Measurements from ENCODE around the gene ZNF384.

ZNF384 gene

DNA sequence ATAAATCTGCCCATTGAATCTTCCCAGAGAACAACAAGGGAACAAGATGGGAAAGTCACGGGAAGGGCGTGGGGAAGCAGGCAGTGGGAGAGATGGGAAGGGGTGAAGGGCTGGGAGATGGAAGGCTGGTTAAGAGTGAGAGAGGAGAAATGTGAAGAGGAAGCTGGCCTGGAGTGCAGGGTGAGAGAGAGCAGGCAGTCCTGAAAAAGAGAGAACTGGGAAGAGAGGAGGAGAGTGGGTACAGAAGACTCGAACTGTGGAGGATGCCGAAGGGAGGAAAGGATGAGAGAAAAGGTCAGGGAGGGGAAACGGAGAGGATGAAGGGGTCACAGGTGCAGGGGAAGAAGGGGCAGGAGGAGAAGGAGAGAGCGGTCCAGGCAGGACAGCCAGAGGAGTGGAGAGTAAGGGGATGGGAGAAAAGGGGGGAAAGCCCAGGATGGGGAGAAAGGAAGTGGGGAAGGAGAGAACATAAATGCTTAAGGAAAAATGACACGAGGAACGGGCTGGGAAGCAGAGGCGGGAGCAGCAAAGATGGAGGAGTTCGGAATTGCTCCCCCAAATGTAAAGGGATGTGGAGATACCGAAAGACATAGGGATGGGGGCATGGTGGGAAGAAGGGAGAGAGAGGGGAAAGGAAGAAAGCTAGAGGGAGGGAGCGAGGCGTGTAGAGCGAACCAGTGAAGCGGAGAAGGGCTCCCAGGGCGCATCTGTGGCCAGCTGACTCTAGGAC lies 10.2 kb upstream of the ZNF384 start:
- DNase-seq (ENCODE audit: low read depth in 3 of 3) = no peak

DNA sequence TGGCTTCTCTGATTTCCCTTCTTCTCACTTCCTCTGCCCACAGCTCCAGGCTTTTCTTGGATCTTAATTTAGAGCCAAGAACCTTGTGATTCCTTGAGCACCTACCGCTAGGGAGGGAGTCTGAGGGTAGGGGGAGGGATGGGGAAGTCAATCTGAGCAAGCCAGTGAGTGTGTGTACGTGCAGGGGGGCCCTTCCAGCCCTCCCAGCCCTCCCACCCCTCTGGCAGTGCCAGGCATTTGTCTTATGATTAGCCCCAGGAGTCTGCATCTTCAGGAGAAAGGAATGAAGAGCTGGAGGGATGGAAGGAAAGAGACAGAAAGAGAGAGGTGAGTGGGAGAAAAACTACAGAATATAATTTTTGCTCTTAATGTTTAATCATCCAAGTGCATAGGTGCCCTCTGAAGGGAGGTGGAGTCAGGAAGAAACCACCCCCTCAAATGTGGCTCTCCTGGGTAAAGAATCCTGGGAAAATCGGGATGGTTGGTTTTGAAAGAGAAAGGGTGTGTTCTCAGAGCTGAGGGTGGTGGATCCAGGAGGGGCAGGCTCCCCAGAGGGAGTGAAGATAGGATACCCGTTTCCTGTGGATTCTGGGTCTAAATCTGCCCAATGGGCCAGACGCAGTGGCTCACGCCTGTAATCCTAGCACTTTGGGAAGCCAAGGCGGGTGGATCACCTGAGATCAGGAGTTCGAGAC lies 9.3 kb upstream of the ZNF384 start:
- no peak for DNase-seq (ENCODE audit: low read depth in 3 of 3)

DNA sequence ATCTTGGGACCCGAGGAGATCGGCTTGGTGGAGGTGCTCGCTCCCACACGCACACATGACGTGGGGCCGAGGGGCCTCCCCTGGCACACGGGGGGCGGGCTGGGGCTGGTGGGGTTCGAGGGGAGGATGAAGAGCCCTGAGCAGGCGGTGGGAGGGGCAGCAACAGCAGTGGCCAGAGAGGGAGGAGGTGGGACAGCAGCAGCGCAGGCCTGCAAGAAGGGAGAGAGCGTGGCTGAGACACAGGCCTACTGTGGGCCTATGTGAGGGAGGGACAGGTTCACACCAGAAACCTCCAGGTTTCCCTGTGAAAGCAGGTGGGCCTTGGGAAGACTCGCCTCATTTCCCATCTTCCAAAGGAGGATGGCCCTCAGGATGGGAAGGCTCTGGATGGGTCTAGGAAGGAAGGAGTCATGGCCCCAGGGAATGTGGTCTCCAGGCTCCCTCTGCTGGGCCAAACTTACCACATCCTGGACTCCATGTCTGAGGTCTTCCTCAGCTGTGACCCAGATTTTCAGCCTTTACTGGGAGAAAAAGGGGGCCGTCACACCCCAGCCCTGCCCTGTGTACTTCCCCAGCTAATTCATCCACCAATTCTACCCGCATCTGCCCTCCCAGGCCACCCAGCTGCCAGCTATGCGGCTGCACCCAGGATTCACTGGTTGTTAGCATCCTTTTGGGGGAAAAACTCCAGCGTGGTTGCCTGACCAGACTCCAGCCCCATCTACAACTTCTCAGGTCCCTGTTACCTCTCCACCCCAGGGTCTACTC lies 8.6 kb upstream of the ZNF384 start:
- no peak for DNase-seq (ENCODE audit: low read depth in 3 of 3)

DNA sequence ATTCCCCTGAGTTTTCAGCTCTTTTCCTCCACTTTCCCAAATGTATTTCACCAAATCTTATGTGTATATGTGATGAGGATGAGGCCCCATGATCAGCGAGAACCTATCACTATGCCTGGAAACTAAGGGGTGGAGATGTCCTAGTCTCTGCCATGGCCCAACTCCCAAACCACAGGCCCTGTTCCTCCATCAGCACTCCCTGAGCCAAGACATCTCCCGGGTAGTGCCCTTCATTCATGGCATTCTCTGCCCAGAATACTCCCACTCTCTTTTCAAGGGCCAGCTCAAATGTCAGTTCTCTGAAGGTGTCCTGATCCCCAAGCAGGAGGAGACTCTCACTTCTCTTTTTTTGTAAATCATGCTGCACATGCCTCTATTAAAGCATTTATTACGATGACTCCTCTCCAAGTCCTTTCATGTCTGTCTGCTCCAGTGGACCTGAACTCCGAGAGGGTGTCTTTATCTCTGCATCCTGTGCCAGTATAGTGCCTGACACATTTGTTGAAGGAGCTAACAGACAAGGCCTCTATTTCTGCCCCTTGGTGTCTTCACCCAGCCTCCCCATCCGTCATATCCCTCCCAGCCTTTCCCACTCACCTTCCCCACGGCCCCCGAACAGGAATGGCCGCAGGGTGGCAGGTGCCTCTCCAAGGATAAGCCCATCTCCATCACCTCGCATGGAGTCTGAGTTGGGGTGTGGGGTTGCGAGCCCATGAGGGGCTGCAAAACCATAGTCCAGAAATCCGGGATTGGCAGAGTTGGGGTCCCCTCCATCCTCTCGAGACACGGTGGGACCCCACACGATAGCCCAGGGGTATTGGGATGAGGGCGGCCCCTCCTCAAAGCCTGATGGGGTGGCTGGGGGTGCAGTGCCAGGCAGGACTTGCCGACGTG lies 7.8 kb upstream of the ZNF384 start:
- DNase-seq (ENCODE audit: low read depth in 3 of 3) = no peak

DNA sequence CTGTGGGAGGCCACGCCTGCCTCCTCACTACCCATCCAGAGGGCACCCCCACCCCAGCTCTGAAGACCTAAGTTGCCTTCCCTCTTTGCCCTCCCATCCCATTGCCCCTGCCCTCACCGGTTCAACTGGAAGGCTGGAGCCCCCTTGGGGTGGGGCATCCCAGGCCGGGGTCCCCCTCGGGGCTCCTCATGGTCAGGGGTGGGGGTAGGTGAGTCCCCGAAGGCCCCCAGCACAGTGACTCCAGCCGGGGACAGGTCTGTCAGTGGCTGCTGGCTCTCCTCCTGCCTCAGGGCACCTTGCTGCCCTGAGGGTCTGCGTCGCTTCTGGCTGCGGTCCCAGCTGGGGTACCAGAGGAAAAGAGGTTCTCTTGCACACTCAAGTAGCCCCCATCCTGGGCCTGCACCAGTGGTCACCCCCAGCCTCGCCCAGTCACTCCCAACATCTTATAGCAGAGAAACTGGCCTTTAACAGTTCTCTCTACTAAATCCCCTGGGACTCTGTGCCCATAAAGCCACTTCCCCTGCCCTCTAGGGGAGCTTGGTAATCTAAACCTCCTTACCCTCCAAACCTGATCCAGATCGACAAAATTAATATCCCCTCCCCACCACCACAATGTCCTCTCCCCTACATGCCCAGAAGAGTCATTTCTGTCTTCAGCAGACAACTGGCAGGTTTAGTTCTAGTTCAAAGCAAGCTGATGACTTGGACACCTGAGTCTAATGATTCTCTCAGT lies 6.3 kb upstream of the ZNF384 start:
- no peak for DNase-seq (ENCODE audit: low read depth in 3 of 3)

DNA sequence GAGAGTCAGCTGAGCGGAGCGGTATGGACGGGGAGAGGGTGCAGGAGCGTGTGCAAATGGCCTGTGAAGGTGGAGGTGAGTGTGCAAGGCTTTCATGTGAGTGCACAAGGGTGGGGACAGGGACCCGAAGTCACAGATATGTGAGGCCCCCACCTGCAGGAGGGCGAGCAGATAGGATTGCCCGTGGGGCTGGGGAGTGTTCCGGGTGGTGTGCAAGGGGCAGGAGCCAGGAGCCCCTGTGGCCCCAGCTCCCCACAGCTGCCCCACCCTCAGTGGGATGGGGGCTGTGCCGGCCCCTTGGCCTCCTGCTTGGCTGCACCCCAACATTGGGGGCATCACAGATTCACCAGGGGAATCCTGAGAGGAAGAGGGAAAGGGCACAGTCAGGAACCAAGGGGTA lies 5.5 kb upstream of the ZNF384 start:
- no peak for DNase-seq (ENCODE audit: low read depth in 3 of 3)

DNA sequence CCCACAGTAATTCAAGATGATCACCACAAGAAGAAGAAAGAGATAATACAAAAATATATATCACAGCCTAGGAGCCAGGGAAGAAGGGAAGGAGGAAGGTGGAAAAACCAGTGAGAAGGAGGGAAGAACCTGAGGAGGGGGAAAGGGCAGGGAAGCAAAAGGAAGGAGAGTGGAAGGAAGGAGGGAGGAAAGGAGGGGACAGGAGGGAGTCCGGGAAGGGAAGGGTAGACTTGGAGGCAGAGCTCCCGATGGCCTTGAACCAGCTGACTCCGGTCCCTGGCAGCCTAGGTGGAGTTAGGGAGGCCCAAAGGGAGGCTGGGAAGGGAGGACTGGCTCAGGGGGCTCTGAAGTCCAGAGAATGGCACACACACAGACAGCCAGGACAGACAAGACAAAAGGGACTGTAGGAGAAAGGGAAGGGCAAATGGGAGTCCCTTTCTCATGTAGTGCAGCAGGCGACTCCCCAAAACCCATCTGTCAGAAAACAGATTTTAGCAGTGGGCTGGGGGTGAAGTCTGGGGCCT lies 4.7 kb upstream of the ZNF384 start:
- DNase-seq (ENCODE audit: low read depth in 3 of 3) = no peak

DNA sequence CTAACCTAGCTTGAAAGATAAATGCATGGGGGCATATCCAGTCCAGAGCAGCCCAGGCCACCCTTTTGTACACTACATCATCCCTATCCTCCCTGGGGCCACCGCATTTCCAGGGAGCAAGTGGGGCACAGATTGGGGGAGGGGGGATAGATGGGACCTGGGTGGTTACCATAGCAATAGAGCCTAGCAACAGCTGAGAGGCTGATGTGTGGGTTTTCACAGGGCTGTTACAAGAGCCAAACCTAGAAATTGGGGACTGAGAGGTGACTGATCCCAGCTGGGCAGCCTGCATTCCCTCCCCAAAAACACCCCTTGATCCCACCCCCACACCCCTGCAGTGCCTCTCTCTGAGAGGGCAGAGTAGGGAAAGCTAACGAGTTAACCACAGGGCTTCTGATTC lies 3.7 kb upstream of the ZNF384 start:
- DNase-seq (ENCODE audit: low read depth in 3 of 3) = no peak

DNA sequence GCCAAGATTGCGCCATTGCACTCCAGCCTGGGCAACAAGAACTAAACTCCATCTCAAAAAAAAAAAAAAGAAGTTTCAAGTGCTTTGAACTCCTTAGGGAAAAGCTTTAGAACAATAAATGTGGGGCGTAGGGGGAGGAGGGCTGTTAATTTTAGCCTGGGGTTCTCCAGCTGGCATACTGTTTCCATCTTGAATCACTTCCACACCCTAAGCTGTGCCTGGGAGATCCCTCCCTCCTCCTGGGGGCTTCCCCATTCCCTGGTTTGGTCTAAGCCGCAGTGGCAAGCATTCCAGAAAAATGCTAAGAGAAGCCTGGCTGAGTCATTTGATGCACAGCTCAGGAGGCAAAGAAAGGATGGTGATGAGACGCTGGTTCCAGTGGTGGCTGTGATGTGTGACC lies 2.3 kb upstream of the ZNF384 start:
- DNase-seq (ENCODE audit: low read depth in 3 of 3) = no peak

DNA sequence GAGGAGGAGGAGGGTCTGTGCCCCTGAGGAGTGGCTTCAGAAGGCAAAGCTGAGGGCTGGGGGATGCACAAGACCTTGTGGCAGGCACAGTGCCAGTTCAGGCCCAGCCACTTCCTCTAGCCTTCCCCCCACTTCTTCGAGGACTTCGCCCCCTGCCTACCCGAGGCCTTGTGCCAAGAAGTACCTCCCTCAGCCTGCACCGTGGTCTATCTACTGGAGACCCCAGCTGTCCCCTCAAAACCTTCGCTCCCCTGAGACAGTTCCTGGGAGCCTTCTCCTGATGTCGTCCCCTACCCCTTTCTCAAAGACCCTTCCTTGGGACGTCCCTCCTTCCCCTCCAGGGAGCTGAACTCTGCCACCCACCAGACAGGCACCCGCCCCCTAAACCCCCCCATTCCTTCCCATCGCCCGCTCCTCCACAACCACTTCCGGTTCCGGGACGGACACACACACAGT lies 604 bp downstream of the ZNF384 start:
- peak in 1 of 3 donors; percentile 23 for DNase-seq (ENCODE audit: low read depth in 3 of 3)

DNA sequence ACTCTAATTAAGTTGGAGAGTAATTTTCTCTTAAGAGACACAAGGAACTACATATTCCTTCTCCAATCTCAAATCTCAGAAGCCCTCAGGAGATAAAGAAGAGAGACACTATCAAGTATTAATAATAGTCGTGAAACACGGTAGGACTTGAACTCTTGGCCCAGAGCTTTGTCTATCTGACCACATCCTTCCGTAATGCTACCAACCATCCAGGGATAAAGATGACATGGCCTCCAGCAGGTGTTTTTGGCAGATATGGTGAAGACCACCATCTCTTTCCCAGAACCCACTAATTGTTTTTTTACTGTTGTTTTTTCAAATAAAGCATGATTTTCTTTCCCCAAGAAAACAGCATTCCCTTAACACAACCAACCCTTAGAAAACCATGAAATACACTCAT lies 3.4 kb downstream of the ZNF384 start:
- no peak for DNase-seq (ENCODE audit: low read depth in 3 of 3)

DNA sequence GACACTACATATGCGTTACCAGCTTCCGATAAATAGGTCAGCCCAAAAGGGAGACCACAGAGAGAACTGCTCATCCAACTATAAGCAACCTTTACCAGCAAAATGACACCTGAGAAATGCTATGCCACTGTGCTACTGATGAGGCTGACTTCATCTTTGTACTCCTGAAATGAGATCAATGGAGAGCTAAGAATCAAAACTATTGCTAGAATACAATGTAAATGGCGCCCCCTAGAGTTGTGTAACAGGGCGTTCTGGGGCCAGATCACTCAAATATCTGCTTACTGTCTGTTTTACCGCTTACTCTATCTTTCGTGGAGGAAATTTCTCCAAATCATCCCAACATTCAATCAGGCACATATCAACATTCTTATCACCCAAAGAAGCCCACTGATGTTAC lies 4.6 kb downstream of the ZNF384 start:
- peak in 2 of 3 donors; percentile 22 to 60 for DNase-seq (ENCODE audit: low read depth in 3 of 3)

DNA sequence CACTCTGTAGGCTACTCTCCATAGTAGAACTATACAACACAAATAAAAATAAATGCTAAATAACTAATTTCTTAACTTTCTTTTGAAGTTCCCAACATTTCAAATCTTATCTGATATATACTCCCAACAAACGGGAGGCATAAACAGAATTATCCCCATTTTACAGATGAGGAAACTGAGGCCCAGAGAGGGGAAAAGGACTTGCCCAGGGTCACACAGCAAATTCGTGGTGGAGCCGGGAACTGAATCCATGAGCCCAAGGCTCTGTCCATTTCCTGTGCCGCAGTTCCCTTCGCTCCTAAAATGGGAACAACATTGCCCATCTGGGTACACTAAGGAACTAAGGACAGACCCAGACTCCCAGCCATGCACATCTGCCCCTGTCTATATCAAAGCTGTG lies 12.2 kb downstream of the ZNF384 start:
- no peak for DNase-seq (ENCODE audit: low read depth in 3 of 3)

DNA sequence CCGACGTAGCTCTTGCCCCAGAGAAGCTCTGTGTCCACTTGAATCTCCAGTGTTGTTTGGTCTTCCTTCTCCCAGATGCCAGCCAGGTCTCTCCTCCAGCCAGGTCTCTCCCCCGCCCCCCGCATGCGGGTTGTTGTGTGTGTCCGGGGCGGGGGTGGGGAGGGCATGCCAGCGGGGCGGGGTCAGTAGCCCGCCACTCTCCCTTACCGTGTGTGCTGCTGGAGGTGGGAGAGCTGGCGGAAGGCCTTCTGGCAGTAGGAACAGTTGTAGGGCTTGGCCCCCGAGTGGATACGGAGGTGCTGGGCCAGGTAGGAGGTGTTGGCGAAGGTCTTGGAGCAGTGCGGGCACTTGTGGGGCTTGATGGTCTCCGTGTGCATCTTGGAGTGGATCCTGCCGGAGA lies 17.0 kb downstream of the ZNF384 start:
- DNase-seq (ENCODE audit: low read depth in 3 of 3) = no peak

DNA sequence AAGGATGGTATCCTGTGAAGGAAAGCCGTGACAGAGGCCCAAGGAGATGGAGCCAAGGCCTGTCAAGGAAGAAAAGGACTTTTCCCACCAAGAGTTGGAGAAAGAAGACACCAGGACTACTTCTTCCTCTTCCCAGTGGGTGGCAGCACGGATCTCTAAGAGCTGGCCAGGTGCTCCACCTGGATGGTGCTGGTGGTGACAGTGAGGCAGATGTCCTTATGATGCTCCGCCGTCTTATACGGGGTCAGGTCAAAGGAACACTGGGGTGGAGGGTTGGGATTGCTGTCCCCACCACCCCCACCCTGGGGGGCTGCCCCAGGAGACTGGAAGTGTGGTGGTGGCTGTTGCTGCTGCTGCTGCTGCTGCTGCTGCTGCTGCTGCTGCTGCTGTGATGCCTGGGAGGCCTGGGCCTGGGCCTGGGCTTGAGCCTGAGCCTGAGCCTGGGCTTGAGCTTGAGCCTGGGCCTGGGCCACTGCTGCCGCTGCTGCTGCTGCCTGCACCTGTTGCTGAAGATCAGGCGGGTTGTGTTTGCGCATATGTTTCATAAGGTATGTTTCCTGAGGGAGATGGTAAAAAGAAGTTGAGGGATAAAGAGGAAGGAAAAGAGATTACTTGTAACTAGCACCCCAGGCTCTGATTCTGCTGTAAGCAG lies 21.5 kb downstream of the ZNF384 start:
- no peak for DNase-seq (ENCODE audit: low read depth in 3 of 3)

DNA sequence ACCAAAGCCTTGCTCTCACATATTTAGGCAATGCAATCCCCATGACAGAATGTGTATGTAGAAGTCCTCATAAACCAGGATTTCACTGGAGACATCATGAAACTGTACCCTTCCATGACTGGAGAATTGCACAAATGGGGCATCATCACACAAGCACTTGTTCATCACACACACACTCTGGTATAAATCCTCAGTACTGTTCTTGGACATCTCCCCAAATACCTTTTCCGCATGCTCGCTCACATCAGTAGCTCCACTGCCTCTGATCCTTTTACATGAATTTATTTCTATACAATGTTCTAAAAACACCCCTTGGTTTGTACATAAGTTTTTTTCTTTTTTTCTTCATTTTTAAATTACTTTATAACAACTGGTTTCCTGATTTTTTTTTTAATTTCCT lies 23.0 kb downstream of the ZNF384 start:
- no peak for DNase-seq (ENCODE audit: low read depth in 3 of 3)

DNA sequence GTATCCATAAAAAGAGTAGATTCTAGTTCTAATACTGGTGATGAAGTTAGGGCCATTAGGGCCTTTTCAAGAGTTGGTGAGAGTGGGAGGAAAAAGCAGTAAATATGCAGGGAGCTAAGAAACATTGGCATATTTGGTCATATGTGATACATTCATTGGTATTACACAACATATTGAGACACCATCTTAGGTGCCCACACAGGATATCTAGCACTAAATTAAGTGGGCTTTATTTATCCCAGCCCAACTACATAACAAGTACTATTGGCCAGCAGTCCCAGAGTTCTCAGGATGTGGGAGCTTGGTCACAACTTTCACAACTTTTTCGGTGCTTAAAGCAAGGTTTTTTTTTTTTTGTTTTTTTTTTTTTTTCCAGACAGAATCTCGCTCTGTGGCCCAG lies 24.3 kb downstream of the ZNF384 start:
- no peak for DNase-seq (ENCODE audit: low read depth in 3 of 3)

DNA sequence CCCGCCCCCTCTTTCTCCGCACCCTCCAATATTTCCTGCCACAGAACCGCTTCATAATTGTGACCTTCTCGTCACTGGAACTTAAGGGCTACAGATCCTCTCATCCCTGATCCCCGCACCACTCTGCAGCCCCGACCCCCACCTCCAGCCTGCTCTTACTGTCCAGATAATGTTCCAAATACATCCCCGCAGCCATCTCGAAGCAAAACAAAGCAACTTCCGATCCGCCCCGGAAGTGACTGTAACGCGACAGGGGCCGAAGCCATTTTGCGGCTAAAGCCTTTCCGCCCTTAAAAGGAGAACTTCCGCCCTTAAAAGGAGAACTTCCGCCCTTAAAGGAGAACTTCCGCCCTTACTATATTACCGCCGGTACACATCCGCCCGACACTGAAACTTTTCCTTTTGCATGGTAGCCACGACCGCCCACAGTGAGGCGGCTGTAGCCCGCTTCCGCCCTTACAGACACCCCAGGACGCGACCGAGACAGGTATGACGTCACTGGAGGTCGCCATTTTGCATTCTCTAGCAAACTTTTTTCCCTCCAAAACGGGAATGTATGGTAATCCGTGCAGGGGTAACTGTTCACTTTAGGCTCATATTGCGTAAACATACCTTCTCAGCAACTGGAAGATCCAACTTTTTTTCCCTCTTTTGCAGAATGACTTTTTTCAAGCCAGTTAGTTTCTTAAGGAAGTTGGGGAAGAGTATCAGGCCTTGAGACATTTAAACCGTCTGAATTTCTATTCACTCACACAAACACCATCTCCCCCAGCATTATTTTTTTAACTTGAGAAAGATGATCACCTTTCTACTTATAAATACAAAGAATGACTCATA lies 26.1 kb downstream of the ZNF384 start, which contains the start of gene ING4:
Gene ING4, minus strand, starts transcription at position 214 of the 837 bp plus-strand sequence. Its CDS starts 18 bp downstream, at position 196.
- peak; percentile 89 to 96 (median 90) for DNase-seq (ENCODE audit: low read depth in 3 of 3)

DNA sequence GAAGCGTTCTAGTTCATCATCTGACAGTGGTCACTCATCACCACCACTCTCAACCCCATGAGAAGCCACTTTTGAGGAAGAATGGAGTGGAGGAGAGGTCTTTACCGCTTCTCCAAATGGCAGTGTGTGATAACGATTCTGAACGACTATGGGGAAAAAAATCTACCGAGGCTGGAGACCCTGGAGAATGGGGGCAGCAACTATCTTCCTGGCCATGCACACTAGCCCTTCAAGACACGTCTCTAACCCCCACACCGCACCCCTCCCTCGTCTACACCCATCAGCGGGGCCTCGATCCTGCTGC lies 26.6 kb downstream of the ZNF384 start:
- no peak for DNase-seq (ENCODE audit: low read depth in 3 of 3)
